Fibroblast of upper back skin (primary cell): Measurements from ENCODE around the gene ATP10A.
"Not testable (repeated sequence)": the region's sequence is repeated elsewhere in the genome, so short reads cannot be mapped to it uniquely, and the experiment has no call there.

Experiments used
- DNase-seq: peaks from one replicate; pipeline ENCODE4 v3.0.0-alpha.2; 2013

ATP10A gene

DNA sequence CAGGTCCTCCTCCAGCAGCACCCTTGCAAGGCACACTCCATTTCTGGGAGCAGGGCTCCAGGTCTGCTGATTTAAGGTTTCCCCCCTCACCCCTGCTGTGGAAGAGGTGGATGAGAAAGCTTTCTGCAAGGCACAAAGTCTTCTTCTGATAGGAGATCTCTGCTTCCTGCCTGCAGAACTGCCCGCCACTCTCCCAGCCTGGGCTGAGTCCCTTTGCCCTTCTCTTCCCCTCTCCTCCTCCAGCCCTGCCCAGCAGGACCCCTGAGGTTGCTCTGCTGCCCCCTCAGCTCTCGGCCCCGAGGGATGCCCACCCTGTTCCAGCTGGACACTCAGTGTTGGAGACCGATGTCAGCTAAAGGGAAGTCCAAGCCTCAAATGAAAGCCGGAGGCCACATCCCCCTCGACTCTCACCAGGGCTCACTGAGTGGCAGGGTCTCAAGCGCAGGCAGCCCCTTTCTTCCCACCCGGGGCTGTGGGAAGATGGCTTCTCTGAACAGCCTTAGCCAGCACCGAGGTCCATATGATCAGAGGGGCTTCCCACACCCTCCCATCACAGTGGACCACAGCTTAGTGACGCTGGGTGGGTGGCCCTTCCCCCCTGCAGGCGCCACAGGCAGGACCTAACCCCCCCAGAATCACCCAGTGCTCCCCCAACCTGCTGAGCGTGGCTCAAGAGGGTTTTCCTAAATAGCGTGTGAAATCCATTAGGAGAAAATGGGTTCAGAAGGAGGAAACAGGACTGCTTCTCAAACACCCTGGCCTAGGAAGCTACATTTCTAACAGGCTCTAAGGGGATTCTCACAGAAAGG, 4.0 kb downstream of the ATP10A start:
- no peak for DNase-seq

GRCh38 chr15:25856059-25856458, 7.1 kb downstream of the ATP10A start:
- DNase-seq: not testable (repeated sequence)

- DNase-seq: no peak
Measured at GRCh38 chr15:25852661-25853524, 10.2 kb downstream of the ATP10A start.

DNA sequence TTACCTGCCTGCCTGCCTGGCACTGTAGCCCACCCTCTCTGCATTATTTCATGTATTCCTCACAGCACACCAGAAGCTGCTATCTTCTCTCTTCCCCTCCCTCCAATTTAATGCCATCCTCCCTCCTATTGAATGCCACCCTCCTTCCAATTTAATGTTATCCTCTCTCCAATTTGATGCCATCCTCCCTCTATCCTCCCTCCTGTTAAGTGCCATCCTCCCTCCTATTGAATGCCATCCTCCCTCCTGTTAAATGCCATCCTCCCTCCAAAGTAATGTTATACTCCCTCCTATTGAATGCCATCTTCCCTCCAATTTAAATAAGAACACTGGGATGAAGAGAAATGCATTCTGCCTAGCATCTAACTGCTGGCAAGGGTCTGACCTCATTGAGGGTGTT, 11.1 kb downstream of the ATP10A start:
- DNase-seq: no peak

GRCh38 chr15:25850154-25851111, 12.7 kb downstream of the ATP10A start:
- peak; percentile 85 for DNase-seq

DNA sequence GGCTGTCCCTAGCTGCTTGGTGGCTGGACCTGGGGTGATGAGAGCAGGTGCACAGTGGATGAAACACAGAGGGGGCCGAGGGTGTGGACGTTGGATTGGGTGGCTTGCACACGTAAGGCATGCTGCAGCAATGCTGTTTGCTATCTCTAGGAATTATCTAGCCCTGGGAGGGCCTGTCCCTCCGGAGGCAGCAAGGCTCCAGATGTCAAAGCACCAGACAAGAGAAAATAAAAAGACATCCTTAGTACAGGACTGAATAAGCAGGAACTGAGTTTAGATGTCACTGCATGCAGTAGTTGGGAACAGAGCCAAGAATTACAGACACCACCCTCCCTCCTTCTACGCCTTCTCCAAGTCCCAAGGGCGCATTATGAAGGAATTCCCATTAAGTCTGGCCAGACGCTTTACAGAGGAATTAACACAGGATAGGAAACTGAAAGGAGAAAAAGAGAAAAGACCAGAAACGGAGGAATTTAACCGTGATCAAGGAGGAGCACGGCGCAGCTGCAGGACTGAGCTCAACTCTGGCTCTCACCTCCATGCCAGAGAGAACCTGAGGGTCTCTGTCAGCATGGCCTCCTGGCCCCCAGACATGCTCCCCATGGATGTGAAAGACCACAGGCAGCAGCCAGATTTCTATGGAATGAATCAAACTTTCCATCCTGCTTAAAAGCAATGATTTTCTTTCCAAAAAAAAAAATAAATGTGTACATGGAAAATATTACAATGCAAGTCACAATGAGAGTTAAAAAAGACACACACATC, 13.8 kb downstream of the ATP10A start:
- DNase-seq: peak; percentile 96

DNA sequence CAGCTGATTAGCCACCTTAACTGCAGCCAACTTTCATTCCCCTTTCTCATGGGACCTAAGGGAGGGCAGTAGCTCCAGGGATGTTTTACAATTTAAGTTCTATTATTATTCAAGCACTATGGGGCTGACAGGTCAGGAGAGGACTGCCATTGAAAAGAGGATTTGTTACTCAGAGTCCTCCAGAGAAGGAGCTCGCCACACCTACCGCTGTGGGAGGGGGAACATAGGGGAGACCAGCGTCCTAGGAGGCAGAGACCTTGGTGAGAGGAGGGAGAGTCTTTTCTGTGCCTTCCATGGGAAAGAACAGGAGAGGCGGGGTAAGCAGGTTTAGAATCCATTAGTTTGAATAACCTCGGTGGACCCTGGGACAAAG, 14.4 kb downstream of the ATP10A start:
- DNase-seq: no peak

GRCh38 chr15:25848325-25848724, 14.8 kb downstream of the ATP10A start:
- no peak for DNase-seq

DNA sequence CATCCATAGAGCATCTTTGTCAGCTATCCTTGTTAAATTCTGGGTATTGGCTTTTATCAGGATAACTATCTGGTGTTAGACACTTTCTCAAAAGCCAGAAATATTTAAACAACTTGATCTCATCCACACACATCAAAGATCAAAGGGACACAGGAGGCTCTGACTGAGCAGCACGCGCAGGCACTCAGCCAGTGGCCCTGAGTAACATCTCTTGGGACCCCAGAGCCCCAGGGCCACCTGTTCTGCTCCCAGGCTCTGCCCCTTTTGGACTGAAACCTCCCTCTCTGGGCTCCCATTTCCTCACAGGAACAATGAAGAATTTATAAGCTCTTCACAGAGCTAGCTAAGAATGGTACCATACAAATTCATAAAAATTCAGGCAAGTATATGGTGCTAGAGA, 16.1 kb downstream of the ATP10A start:
- no peak for DNase-seq

DNA sequence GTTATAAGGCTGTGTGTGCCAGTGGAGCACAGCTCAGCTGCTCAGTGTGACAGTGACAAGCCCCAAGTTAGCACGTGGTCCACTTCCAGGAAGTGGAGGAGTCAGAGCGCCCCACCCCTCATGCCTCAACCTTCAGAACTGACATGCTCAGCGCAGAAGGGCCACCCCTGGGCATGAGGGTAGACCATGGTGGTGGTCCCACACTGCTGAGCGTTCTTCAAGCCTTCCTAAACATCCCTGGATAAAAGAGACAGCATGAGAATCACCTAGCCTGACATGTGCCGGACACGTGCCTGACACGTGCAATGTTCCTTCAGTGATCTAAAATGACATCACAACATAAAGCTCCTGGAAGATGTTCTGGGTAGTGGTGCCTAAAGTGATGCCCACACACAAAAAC, 16.8 kb downstream of the ATP10A start:
- no peak for DNase-seq

GRCh38 chr15:25844981-25845680, 18.0 kb downstream of the ATP10A start:
- DNase-seq: no peak

GRCh38 chr15:25844542-25844941, 18.6 kb downstream of the ATP10A start:
- no peak for DNase-seq

- DNase-seq: no peak
Measured at GRCh38 chr15:25844076-25844475, 19.1 kb downstream of the ATP10A start.

- no peak for DNase-seq
Measured at GRCh38 chr15:25839638-25840156, 23.4 kb downstream of the ATP10A start.

GRCh38 chr15:25838871-25839195, 24.3 kb downstream of the ATP10A start:
- no peak for DNase-seq

DNA sequence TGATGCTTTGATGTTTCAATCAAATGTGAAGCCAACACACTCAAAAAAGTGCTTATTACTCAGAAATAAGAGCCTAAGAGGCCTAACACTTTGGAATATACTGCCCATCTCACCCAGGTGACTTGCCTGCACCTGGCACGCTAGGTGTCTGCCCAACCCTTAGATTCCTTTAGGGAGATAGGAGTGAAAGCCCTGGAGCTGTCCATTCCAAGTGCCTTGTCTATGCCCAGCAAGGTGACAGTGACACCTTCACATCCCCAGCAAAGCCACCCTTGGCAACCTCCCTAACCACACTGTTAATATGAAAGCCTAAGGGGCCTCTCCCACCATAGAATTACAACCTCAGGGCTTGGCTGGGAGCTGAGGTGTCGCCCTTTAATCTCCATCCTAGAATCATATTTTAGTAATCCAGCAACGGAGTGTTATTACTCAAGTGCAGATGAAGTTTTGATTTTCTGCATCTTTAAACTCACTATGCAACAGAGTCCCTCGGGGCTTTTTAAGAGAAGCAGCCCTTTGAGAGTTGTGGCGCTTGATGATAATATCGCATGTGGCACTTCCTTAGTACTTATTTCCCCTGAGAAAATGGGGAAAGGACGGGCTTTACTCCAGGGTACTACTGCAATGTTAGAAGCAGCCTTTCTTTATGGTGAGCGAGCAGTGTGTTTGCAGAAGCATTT, 24.8 kb downstream of the ATP10A start:
- no peak for DNase-seq

DNA sequence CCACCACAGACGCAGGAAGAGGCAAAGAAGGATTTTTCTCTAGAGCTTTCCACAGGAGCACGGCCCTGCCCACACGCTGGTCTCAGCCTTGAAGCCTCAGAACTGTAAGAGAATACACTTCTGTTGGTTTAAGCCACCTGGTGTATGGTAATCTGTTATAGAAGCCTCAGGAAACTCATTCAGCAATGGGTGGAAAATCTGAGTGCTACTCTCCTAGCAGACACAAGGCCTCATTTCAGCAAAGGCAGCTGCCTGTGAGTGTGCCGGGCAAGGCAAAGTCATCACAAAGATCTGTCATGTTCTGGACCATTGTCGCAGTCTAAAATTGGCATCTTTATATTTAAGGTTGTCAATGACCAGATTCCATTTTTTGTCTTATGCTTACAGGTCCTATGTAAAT, 31.0 kb downstream of the ATP10A start:
- peak; percentile 40 for DNase-seq

- DNase-seq: peak; percentile 99
Measured at GRCh38 chr15:25830844-25831451, 32.2 kb downstream of the ATP10A start.

- DNase-seq: no peak
Measured at GRCh38 chr15:25829073-25829472, 34.1 kb downstream of the ATP10A start.

- no peak for DNase-seq
Measured at GRCh38 chr15:25825207-25825606, 37.9 kb downstream of the ATP10A start.
